Coronary artery (tissue), 2 donors: Measurements from ENCODE around the gene COX17.

Source experiments
- DNase-seq: peaks from one replicate; pipeline ENCODE4 v3.0.0-alpha.2; 2017; ENCODE audit warnings: low spot score
- H3K27ac ChIP-seq, 2 donors: fragments of 200-600 bp; sonication (generic); one replicate each; pipeline ENCODE4 v1.5.1; 2016 to 2019
- H3K4me3 ChIP-seq: fragments of 200-600 bp; sonication (generic); 2 replicates; pipeline ENCODE4 v1.5.1; 2016; ENCODE audit warnings: mild to moderate bottlenecking, moderate library complexity
- TF ChIP-seq, protein P1 (sequence below): fragments of 200-600 bp; sonication (generic); IDR thresholded peaks from one replicate; pipeline ENCODE4 v1.5.1; 2019; ENCODE audit warnings: antibody characterized with exemption

The COX17 gene, protein sequence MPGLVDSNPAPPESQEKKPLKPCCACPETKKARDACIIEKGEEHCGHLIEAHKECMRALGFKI

DNA sequence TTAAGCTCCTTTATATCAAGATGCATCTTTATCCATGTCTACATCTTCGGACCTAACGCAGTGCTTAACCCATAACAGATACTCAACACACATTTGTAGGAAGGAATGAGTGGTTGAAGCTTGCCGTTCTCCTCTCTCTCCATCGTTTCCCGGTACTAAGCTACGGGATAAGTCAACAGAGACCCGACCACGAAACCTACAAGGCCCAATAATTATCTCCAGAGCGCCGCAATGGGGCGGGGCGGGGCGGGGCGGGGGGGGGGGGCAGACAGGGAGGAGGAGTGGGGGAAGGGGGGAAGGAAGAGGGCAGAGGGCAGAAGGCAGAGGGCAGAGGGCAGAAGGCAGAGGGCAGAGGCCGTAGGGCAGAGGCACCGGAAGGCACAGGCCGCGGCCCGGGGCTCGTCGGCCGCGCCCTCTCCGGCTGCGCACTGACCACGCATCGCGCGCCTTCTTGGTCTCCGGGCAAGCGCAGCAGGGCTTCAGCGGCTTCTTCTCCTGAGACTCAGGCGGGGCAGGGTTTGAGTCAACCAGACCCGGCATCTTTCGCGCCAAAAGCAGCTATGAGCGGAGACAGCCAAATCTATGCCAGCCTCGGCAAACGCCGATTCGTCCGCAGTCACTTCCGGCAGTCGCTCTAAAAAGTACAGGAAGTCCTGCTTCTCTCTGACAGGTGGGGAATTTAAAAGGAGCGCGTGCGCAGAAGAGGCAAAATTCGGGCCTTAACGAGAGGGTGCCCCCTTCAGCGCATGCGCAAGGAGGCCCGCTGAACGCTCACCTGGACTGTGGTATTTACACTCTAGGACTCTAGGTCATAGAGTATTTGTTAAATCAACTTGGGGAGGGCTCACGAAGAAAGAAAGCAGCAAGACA is at the start of gene COX17:
TSS of gene COX17 (minus strand) at position 636 of the 870 bp plus-strand sequence. CDS start at position 540, 96 bp downstream.
- DNase-seq = peak; percentile 95
- Histone ChIP-seq H3K4me3 (peak within 1 kb of the TSS; percentile 82), H3K27ac (peak within 1 kb of the TSS; percentile 90 to 98)
- TF ChIP-seq, protein P1, sequence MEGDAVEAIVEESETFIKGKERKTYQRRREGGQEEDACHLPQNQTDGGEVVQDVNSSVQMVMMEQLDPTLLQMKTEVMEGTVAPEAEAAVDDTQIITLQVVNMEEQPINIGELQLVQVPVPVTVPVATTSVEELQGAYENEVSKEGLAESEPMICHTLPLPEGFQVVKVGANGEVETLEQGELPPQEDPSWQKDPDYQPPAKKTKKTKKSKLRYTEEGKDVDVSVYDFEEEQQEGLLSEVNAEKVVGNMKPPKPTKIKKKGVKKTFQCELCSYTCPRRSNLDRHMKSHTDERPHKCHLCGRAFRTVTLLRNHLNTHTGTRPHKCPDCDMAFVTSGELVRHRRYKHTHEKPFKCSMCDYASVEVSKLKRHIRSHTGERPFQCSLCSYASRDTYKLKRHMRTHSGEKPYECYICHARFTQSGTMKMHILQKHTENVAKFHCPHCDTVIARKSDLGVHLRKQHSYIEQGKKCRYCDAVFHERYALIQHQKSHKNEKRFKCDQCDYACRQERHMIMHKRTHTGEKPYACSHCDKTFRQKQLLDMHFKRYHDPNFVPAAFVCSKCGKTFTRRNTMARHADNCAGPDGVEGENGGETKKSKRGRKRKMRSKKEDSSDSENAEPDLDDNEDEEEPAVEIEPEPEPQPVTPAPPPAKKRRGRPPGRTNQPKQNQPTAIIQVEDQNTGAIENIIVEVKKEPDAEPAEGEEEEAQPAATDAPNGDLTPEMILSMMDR = no peak

DNA sequence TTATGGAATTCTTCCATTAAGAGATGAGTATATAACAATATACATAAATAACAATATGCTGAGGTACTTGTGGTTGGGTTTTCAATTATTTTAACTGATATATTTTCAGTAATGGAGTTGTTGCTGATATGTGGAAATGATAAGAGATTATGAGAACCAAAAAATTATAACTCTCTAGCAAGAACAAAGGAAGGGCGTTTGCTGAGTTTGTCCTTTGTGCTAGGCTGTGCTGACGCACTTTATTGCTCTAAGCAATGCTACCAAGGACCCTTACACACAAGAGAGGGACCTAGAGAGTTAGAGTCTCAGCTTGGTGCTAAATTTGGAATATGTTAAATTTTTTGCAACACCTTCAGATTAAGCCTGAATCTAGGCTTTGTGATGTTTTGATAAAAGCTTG is 49.7 kb upstream of the COX17 start:
- Histone ChIP-seq H3K4me3 (no peak overlapping the region), H3K27ac (no peak overlapping the region)
- TF ChIP-seq, protein P1 = no peak
- no peak for DNase-seq

DNA sequence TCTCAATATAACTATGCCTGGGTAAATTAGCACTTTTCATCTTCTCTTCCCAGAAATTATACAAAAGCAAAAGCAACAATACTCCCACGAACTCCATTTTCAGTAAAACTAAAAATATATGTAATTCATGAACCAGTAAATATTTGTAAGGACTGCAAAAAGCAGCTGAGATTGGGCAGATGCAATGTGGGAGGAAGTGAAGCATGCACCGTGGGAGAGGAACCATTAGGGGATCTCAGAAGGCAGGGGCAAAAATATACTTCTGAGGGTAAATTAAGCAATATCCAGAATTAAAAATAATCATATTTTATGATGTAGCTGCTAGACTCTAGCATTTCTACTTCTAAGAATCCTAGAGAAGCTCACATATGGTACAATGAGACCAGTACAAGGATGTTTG is 45.8 kb upstream of the COX17 start:
- TF ChIP-seq, protein P1 = no peak
- no peak for DNase-seq
- Histone ChIP-seq H3K4me3 (no peak overlapping the region), H3K27ac (no peak overlapping the region)

DNA sequence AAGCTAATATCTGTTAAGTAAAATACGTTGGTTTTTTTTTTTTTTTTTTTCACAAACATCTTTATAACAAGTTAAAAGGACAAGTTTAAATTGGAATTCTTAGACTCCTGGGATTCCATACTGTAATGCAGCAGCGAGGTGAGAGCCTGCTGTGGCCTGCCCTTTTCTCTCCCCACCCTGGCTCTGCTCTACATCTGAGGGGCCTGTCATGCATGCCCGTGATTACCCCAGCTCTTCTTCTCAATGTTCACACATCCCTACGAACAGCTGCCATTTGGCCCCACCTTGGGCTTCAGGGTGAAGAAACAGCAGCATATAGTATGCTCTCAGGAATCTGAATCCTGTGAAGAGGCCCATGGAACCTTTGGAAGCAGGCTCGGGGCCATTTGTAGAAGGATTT is 40.3 kb upstream of the COX17 start:
- H3K27ac ChIP-seq = no peak overlapping the region
- DNase-seq = no peak
- H3K4me3 ChIP-seq = no peak overlapping the region
- TF ChIP-seq, protein P1 = no peak

DNA sequence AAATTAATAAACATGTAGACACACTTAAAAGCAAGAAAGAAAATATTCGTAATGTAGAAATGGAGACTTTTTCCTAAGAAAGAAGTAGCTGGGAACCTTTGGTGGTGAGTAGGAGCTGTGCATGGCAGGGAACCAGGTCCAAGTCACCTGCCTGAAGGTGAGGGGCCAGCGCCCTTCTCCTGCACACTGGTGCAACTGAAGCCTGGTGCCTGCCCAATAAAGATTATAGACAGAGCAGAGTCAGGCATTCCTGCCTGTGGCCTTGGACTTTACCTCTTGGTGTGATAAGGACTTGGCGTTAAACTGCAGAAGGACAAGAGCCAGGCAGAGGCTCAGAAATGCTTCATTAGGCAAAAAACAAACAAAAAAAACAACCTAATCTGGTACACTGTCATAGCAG is 39.8 kb upstream of the COX17 start:
- DNase-seq = no peak
- TF ChIP-seq, protein P1 = no peak
- Histone ChIP-seq H3K4me3 (no peak overlapping the region), H3K27ac (no peak overlapping the region)

DNA sequence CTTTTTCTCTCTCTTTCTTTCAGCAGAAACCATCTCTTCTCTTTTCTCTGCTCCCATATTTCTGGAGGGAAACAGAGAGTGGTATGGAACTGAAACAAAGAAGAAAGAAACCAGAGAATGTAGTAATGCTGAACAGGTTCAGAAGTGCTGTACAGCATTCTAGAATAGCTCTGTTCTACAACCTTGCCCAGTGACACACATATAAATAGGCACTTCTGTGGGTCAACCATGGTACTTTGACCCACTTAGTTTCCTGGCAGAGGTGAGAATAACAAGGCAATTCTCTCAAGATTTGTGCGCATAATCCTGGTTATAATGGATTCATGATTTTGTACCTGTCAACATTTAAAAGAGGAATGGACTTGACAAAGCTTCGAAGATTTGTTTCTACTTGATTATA is 37.9 kb upstream of the COX17 start:
- Histone ChIP-seq H3K27ac (no peak overlapping the region), H3K4me3 (no peak overlapping the region)
- DNase-seq = no peak
- TF ChIP-seq, protein P1 = no peak
